ENCODE data around the gene PNPLA7. TPM values are rescaled to one million over a fixed set of nuclear protein-coding genes. Genes with fewer than 3 reads are reported as not detected.

Gene PNPLA7
- total and polyA plus RNA-seq, 2 donors (not counting 1 experiment from before 2014, with no cell fraction given) = 18.7 to 29.9 TPM

DNA sequence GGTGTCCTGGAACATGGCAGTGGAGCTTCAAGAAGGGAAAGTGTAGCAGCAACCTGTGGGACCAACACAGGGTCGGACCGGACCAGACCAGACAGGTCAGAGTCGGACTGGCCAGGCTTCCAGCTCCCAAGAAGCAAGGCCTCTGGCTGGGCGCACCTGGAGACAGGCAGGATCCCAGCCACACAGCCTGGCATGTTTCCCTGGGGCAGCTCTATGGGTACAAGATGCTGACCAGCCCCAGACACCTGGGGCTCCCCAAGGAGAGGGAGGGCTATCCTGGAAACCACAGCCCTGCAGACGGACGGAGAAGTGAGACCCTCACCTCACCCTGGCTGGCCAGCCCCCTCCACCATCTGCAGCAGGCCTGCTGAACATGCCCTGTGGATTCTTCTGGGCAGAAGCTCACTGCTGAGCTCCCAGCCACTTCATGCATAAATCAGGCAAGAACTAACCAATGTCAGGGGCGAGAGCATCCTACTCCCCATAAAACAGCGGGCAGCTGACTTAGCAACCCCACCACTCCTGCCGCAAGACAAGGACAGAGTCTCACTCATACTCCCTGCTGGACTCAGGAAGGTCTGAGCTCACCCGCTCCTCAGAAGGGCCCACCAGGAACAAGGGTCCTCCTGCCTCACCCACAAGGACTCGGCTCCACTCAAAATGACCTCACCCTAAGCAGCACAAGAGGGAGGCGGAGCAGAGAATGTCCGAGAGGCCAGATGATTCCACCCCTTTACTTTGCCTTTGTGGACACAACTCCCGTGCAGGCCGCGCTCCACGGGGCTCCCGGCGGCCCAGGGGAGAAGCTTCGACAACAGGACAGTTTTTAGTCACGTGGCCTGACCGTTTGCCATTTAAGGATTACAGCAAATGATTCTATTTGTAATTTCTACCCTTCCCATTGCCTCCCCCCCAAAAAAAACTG is 31.4 kb upstream of the PNPLA7 start:
- peaks cover 10% of the 10 kb centered on the region for H3K4me1 Mint-ChIP-seq
- peak; percentile 7 for DNase-seq
- no peak overlapping the region for H3K4me3 Mint-ChIP-seq
- ChIA-PET POLR2A (interaction anchor here (0.5 kb wide), 1 partner anchor 1121 kb away, joined by 4 read pairs; no protein-coding TSS in a partner anchor), CTCF (interaction anchor here (0.7 to 1.2 kb wide), 3 partner anchors 21 to 113 kb away, joined by 3 to 4 read pairs (median 3); no protein-coding TSS in a partner anchor)
- Histone ChIP-seq H3K4me1 (ENCODE audit: control insufficient read depth in 2 of 2, insufficient read depth in 2 of 2, low read length in 2 of 2) (peaks cover 15 to 20% of the 10 kb centered on the region in 2 donors), H3K4me3 (ENCODE audit: control extremely low read depth in 1 of 5, extremely low read depth in 1 of 5, insufficient read depth in 1 of 5, low read depth in 2 of 5, low read length in 4 of 5) (no peak overlapping the region), H3K36me3 (replicated peaks in 1 of 2; ENCODE audit: control extremely low read depth in 1 of 2, control insufficient read depth in 1 of 2, extremely low read depth in 1 of 2, insufficient read depth in 2 of 2, low read length in 1 of 2) (peaks cover 0 to 30% of the 10 kb centered on the region in 2 experiments), H4K20me1 (ENCODE audit: control insufficient read depth, insufficient read depth, low read length, poor library complexity, severe bottlenecking) (peaks cover 11% of the 10 kb centered on the region), H3K27me3 (replicated peaks in 1 of 4; ENCODE audit: control extremely low read depth in 1 of 4, control insufficient read depth in 3 of 4, insufficient read depth in 4 of 4, low read length in 3 of 4) (no peaks in the 10 kb centered on the region), H3K9me3 (ENCODE audit: control extremely low read depth in 1 of 3, control insufficient read depth in 2 of 3, insufficient read depth in 1 of 3, low read length in 2 of 3) (no peaks in the 10 kb centered on the region), H3K4me2 (replicated peaks; ENCODE audit: low read depth, low read length, poor library complexity, severe bottlenecking) (no peak overlapping the region), H2AFZ (ENCODE audit: insufficient read depth, low read depth, low read length, poor library complexity, severe bottlenecking) (no peak overlapping the region), H3K27ac (ENCODE audit: low read length in 2 of 2) (no peak overlapping the region), H3K79me2 (ENCODE audit: control insufficient read depth, insufficient read depth, low read length) (peaks cover 24% of the 10 kb centered on the region), H3K9ac (ENCODE audit: low read length) (no peak overlapping the region)
- H3K9me3 Mint-ChIP-seq (ENCODE audit: insufficient read depth) = no peaks in the 10 kb centered on the region
- H3K27me3 Mint-ChIP-seq = no peaks in the 10 kb centered on the region
- H3K27ac Mint-ChIP-seq = no peak overlapping the region
- intact Hi-C loops (cut with micrococcal nuclease) = no loop called here
- no peak for TF ChIP-seq EZH2 (IDR thresholded peaks at IDR 0.05; ENCODE audit: borderline replicate concordance, insufficient read depth, low read depth, low read length, poor library complexity, severe bottlenecking)
- no peak for TF ChIP-seq CTCF (IDR thresholded peaks at IDR 0.05)
- no peak for ATAC-seq (ENCODE audit: low read depth)
- WGBS (ENCODE audit: insufficient coverage) = 96% methylated on average over 19 of the region's 22 CpGs

DNA sequence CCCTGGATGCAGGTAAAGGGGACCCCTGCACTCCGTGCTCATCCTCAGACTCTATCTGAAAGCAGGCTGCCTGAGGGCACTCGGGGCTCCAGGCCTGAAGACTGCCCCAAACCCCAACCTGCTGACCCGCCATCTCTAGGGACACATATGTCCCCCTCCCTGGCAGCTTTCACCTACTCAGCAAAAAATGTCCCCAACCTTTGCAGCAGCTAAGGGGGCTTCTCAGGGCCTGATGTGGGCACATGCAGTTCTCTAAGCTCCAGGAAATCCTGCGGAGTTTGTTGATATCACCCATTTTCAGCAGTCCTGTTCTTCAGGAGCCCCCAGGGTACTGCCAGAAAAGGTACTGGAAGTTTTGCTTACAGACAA is 30.7 kb upstream of the PNPLA7 start:
- intact Hi-C loops (cut with micrococcal nuclease) = no loop called here
- Histone ChIP-seq H3K9me3 (ENCODE audit: control extremely low read depth in 1 of 3, control insufficient read depth in 2 of 3, insufficient read depth in 1 of 3, low read length in 2 of 3) (no peaks in the 10 kb centered on the region), H3K4me1 (ENCODE audit: control insufficient read depth in 2 of 2, insufficient read depth in 2 of 2, low read length in 2 of 2) (peaks cover 17 to 23% of the 10 kb centered on the region in 2 donors), H2AFZ (ENCODE audit: insufficient read depth, low read depth, low read length, poor library complexity, severe bottlenecking) (no peak overlapping the region), H3K4me2 (replicated peaks; ENCODE audit: low read depth, low read length, poor library complexity, severe bottlenecking) (no peak overlapping the region), H3K9ac (ENCODE audit: low read length) (no peak overlapping the region), H3K27me3 (replicated peaks in 1 of 4; ENCODE audit: control extremely low read depth in 1 of 4, control insufficient read depth in 3 of 4, insufficient read depth in 4 of 4, low read length in 3 of 4) (no peaks in the 10 kb centered on the region), H3K27ac (ENCODE audit: low read length in 2 of 2) (no peak overlapping the region), H3K4me3 (ENCODE audit: control extremely low read depth in 1 of 5, extremely low read depth in 1 of 5, insufficient read depth in 1 of 5, low read depth in 2 of 5, low read length in 4 of 5) (no peak overlapping the region), H3K36me3 (replicated peaks in 1 of 2; ENCODE audit: control extremely low read depth in 1 of 2, control insufficient read depth in 1 of 2, extremely low read depth in 1 of 2, insufficient read depth in 2 of 2, low read length in 1 of 2) (peaks cover 0 to 23% of the 10 kb centered on the region in 2 experiments), H3K79me2 (ENCODE audit: control insufficient read depth, insufficient read depth, low read length) (peaks cover 31% of the 10 kb centered on the region), H4K20me1 (ENCODE audit: control insufficient read depth, insufficient read depth, low read length, poor library complexity, severe bottlenecking) (peaks cover 18% of the 10 kb centered on the region)
- ATAC-seq (ENCODE audit: low read depth) = no peak
- peaks cover 16% of the 10 kb centered on the region for H3K4me1 Mint-ChIP-seq
- TF ChIP-seq CTCF (IDR thresholded peaks at IDR 0.05) (no peak), EZH2 (IDR thresholded peaks at IDR 0.05; ENCODE audit: borderline replicate concordance, insufficient read depth, low read depth, low read length, poor library complexity, severe bottlenecking) (no peak)
- no peak overlapping the region for H3K4me3 Mint-ChIP-seq
- ChIA-PET POLR2A (no interaction called here), CTCF (interaction anchor here (1.3 kb wide), 1 partner anchor 22 kb away, joined by 3 read pairs; no protein-coding TSS in a partner anchor)
- DNase-seq = no peak
- WGBS (ENCODE audit: insufficient coverage) = 95% methylated on average over 4 of the region's 4 CpGs
- H3K27ac Mint-ChIP-seq = no peak overlapping the region
- H3K27me3 Mint-ChIP-seq = no peaks in the 10 kb centered on the region
- H3K9me3 Mint-ChIP-seq (ENCODE audit: insufficient read depth) = no peaks in the 10 kb centered on the region

All from B cell (primary cell).